Measurements from ENCODE around the gene G6PC3.

The G6PC3 gene

DNA sequence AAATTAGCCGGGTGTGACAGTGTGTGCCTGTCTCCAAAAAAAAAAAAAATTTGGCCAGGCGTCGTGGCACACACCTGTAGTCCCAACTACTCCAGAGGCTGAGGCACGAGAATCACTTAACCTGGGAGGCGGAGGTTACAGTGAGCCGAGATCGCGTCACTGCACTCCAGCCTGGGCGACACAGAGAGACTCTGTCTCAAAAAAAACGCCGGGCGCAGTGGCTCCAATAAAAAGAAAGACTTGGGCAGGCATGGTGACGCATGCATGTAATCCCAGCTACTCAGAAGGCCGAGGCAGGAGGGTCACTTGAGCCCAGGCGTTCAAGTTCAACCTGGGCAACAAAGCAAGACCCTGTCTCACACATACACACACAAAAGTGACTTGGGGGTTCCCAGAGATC is 7.7 kb upstream of the G6PC3 start:
- H3K4me3 ChIP-seq (ENCODE audit: low read depth, low read length) = no peak overlapping the region
- TF ChIP-seq, protein P1, sequence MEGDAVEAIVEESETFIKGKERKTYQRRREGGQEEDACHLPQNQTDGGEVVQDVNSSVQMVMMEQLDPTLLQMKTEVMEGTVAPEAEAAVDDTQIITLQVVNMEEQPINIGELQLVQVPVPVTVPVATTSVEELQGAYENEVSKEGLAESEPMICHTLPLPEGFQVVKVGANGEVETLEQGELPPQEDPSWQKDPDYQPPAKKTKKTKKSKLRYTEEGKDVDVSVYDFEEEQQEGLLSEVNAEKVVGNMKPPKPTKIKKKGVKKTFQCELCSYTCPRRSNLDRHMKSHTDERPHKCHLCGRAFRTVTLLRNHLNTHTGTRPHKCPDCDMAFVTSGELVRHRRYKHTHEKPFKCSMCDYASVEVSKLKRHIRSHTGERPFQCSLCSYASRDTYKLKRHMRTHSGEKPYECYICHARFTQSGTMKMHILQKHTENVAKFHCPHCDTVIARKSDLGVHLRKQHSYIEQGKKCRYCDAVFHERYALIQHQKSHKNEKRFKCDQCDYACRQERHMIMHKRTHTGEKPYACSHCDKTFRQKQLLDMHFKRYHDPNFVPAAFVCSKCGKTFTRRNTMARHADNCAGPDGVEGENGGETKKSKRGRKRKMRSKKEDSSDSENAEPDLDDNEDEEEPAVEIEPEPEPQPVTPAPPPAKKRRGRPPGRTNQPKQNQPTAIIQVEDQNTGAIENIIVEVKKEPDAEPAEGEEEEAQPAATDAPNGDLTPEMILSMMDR (IDR thresholded peaks at IDR 0.05; ENCODE audit: low read depth, low read length) = no peak

DNA sequence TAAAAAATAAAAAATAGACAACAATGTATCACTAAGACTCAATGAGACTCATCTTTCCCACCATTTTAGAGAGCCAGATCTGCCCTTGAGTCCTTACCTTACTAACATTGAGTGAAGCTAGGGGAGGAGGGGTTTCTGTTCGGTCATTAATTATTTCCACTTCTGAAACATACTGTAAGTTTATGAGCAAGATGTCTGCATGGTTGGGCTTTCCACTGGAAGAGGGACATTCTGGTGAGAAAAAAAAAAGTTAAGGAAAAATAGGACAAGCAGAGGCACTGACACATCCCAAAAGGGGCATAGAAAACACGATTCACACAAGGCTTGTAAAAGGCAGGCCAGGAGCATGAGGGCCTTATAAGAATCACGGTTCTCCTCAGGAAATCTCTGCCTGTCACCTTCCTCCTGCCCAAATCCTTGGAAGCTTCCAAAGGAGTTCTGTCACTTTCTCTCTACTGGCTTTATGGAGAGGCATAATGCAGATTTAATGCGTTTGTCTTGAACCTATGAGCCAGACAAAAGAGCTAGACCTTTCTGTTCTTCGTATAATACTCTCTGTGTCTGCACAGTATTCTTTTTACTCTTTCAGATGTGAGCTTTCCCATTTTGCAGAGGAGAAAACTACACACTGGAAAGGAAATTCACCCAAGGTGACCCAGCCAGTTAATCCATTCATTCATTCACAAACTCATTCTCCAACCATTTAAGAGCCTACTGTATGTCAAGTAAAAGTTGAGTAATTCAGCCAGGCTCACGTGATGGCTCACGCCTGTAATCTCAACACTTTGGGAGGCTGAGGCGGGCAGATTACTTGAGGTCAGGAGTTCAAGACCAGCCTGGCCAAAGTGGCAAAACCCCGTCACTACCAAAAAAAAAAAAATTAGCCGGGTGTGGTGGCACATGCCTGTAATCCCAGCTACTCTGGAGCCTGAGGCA is 6.6 kb upstream of the G6PC3 start:
- H3K4me3 ChIP-seq (ENCODE audit: low read depth, low read length) = no peak overlapping the region
- TF ChIP-seq, protein P1 (IDR thresholded peaks at IDR 0.05; ENCODE audit: low read depth, low read length) = no peak

DNA sequence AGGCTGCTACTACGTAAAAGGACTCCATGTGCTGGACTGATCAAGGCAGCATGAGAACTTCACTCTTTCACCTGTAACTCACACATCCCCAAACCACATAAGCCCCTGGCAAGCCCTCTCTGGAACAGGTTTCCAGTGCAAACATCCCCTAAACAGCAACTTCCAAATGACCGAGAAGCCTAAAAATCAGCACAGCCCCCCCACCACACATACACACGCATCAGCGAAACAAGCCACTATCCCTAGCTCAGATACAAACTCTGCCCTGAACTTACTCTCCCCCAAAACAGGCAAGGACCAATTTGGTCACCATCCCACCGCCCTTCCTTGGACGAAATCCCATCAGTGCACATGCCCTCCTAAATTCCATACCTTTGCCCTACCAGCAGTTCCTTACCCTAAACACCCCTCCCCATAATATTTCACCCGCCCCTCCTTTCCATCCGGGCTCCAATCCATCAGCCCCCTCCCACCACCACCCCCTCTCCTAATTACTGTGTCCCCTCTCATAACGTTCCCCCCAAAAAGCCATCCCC is 4.8 kb upstream of the G6PC3 start:
- TF ChIP-seq, protein P1 (IDR thresholded peaks at IDR 0.05; ENCODE audit: low read depth, low read length) = no peak
- peak overlapping the region; percentile 82 for H3K4me3 ChIP-seq (ENCODE audit: low read depth, low read length)

DNA sequence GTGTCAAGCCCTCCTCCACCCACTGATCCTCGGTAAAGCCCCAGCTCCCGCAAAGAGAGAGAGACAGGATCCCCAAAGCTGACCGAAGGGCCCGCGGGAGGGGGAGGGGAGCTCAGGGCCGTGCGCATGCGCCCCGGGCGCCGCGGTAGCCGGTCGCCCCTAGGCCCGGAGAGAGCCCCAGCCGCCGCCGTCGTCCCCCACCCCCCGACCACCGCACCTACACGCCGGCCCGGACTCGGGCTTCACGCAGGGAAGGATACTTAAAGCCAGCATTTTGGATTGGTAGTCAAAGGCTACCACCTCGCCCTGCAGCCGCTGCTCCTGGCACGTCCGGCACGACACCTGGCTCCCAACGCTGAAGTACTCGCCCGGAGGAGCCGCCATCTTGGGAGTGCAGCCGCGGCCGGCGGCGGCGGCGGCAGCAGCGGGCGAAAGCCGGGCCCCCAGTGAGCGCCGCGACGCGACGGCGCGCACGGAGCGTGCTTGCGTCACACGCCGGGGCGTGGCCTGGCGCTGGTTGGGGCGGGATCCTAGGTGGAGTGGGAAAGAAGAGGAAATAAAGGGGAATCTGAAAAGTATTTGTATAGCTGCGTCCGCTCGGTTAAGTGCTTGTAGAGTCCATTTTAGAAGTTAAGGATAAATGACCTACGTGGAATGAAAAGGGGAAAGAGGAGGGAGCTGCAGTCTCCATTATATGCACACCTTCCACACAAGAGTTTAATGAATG is 4.2 kb upstream of the G6PC3 start, which contains the start of gene LSM12:
Gene LSM12 (minus strand): TSS at position 468 of the 727 bp plus-strand sequence. CDS start 84 bp downstream, at position 384.
- H3K4me3 ChIP-seq (ENCODE audit: low read depth, low read length) = peak within 1 kb of the TSS; percentile 82
- TF ChIP-seq, protein P1 (IDR thresholded peaks at IDR 0.05; ENCODE audit: low read depth, low read length) = no peak

DNA sequence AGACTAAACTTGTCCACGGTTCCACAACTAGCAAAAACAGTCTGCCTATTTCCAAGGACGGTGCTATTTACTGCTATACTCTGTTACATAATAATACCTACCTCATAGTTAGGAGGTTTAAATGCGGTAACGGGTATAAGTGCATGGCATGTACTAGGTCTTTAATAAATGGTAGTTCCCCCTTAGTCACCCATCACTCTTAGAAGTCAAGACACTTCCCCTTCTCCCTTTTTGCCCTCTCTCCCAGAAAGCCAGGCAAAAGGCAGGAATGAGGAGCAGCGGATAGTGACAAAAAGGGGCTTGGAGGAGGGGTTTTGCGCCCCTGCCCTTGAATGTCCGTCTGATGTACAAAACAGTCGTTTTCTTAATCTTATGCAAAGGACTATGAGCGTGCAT is 3.0 kb upstream of the G6PC3 start:
- H3K4me3 ChIP-seq (ENCODE audit: low read depth, low read length) = no peak overlapping the region
- TF ChIP-seq, protein P1 (IDR thresholded peaks at IDR 0.05; ENCODE audit: low read depth, low read length) = no peak

DNA sequence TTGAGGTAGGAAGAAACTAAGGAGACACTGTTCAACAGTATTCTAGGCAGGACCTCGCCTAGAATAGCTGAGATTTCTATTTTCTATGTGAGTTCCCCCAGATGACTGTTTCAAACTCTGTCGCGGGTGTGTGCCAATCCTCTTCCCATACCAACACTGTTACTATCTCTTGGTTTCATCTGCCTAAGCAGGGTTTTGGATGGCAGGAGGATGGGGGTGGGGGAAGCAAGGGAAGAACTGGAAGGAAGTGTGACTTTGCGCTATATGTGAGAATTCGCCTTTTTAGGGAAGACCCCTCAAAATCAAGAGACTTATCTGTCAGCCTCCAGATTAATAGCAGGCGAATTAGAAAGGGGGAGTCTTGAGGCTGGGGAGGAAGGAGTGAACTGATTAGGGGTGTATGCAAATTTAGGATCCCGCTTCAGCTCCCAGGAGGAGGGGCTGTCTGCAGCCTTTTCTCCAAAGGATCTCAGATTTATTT is 521 bp upstream of the G6PC3 start:
- H3K4me3 ChIP-seq (ENCODE audit: low read depth, low read length) = peak overlapping the region; percentile 63
- TF ChIP-seq, protein P1 (IDR thresholded peaks at IDR 0.05; ENCODE audit: low read depth, low read length) = no peak

All from WI38 (cell line).